Activated CD4-positive, alpha-beta T cell treated with anti-CD3 and anti-CD28 coated beads for 36 hours (primary cell): Measurements from ENCODE around the gene LRRC51. TPM values are rescaled to one million over a fixed set of nuclear protein-coding genes. Genes with fewer than 3 reads are reported as not detected.

ENCODE experiments used
- ATAC-seq: fragments of 200-7000 bp; cut with Tn5 transposase; one replicate; pipeline ENCODE4 v1.10.0; 2021; ENCODE audit warnings: mild to moderate bottlenecking, moderate library complexity
- CTCF ChIA-PET: fragments of 350-600 bp; sonication (Branson Sonifier 250); formaldehyde crosslinking; loops from one replicate; lab custom pipeline; 2021; ENCODE audit warnings: antibody characterized with exemption; lab: Charles Lee
- POLR2A ChIA-PET: fragments of 350-600 bp; sonication (Branson Sonifier 250); formaldehyde crosslinking; loops from one replicate; lab custom pipeline; 2021; ENCODE audit warnings: antibody characterized with exemption, inconsistent platforms; lab: Charles Lee
- DNase-seq: peaks from one replicate; pipeline ENCODE4 v3.0.0-alpha.2; 2020
- H3K27ac Mint-ChIP-seq: one replicate; pipeline ENCODE4 v1.8.0; 2021; ENCODE audit warnings: mixed read lengths
- H3K27me3 Mint-ChIP-seq: one replicate; pipeline ENCODE4 v1.8.0; 2021; ENCODE audit warnings: mixed read lengths
- H3K36me3 Mint-ChIP-seq: one replicate; pipeline ENCODE4 v1.8.0; 2021; ENCODE audit warnings: low read depth, mixed read lengths
- H3K4me1 Mint-ChIP-seq: one replicate; pipeline ENCODE4 v1.8.0; 2021; ENCODE audit warnings: mixed read lengths
- H3K4me3 Mint-ChIP-seq: one replicate; pipeline ENCODE4 v1.8.0; 2021; ENCODE audit warnings: mild to moderate bottlenecking, moderate library complexity, mixed read lengths
- H3K9me3 Mint-ChIP-seq: one replicate; pipeline ENCODE4 v1.8.0; 2021; ENCODE audit warnings: low read depth, mixed read lengths
- intact Hi-C, 2 experiments: fragments of 100-400 bp; cut with DNase I in 1 of 2; cut with micrococcal nuclease in 1 of 2; formaldehyde crosslinking; loops; one replicate each; pipeline versions ENCODE4 v1.14.2 to v1.15.1; 2022 to 2024; cut with DNase I, micrococcal nuclease
- total RNA-seq, 2 experiments: library from RNA; stranded (reverse); gene quantifications; one replicate each; pipeline ENCODE4 v1.2.3, GENCODE V29; 2021

LRRC51 gene, protein sequence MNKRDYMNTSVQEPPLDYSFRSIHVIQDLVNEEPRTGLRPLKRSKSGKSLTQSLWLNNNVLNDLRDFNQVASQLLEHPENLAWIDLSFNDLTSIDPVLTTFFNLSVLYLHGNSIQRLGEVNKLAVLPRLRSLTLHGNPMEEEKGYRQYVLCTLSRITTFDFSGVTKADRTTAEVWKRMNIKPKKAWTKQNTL
- 10 to 100 TPM in 1 of 2 experiments, 1 to 10 TPM in 1; 7.7 to 11.6 TPM for total RNA-seq

DNA sequence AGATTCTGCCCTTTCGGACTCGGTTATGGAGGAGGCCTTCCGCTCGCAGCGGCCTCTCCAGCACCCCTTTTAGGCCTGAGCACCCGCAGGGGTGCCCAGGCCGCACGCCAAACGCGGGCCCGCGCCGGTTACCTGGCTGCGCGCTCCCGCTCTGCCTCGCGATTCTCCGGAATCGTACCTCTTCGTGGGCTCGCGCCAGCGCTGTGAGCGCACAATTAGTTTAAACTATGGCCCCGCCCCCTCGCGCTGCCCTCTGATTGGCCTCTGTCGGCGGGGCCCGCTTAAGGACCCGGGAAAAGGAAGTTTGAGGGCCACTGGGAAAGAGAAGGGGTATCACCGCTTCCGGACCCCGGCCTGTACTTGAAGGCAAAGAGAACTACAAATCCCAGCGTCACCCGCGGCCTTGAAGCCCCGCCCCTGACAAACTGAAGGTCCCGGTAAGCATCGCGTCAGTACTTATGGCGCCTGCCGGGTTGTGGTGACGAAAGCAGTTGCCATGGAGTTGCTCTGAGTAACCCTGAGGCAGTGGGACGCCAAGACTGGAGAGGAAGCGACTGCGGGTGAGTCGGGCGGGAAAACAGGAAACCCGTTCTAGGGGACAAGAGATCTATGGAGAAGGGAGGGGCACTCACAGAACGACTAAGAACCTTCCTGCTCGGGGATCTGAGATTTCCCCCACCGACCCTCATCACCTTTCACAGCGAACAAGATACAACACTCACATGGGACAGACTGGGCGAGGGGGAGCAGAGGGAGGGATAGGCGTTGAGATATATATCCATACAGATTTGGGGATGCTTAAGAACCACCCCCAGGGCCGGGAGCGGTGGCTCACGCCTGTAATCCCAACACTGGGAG is at the start of gene LRRC51, which contains the start of gene NUMA1:
Gene LRRC51 (plus strand): TSS at position 525 of the 858 bp plus-strand sequence. CDS start 8,234 bp downstream, outside the sequence.
Gene NUMA1 (minus strand): TSS at position 217 of the 858 bp plus-strand sequence. CDS start 44,599 bp downstream, outside the sequence.
- Mint-ChIP-seq H3K4me3 (peak within 1 kb of the TSS; percentile 91), H3K27ac (peak within 1 kb of the TSS; percentile 94), H3K27me3 (no peaks in the 10 kb centered on the region), H3K9me3 (no peaks in the 10 kb centered on the region), H3K36me3 (peaks cover 10% of the 10 kb centered on the region), H3K4me1 (peaks cover 37% of the 10 kb centered on the region)
- intact Hi-C loops: loop anchor here (1.0 to 2.0 kb wide), 13 partner anchors 23 to 1699 kb away; partner anchors contain the start of genes ANAPC15 (in 2 of the 2), CLPB (in 2 of the 2), LAMTOR1 (in 2 of the 2) and ATG16L2 (in 1 of the 2)
- ATAC-seq: peak; percentile 96
- POLR2A ChIA-PET: interaction anchor here (0.6 to 0.9 kb wide), 2 partner anchors 32 to 152 kb away, joined by 4 to 8 read pairs; partner anchors contain the start of genes ANAPC15 and XNDC1N
- CTCF ChIA-PET: interaction anchor here (1.2 to 2.0 kb wide), 3 partner anchors 17 to 28 kb away, joined by 3 to 10 read pairs (median 5); partner anchors contain the start of gene TOMT
- DNase-seq: peak; percentile 100

DNA sequence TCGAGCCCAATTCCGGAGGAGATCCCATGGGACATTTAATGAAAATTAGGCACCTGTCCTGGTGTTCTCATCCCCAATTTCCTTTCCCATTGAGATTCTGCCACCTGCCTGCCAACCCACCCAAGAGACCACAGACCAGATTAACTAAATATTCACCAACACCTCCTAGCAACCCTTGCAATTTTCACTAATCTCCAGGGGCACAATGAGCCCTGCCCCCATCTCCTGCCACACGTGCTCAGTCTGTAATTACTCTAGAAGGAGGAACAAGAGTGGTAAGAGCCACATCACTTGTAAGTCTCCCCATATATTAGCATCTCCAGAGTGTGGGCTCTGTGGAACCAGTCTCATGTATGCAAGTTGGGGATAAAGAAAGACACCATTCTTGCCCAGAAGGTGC is 44.0 kb upstream of the LRRC51 start:
- Mint-ChIP-seq H3K27me3 (no peaks in the 10 kb centered on the region), H3K4me1 (peaks cover 31% of the 10 kb centered on the region), H3K4me3 (no peak overlapping the region), H3K36me3 (peaks cover 29% of the 10 kb centered on the region), H3K27ac (peak overlapping the region; percentile 63), H3K9me3 (no peaks in the 10 kb centered on the region)
- ATAC-seq (no peak), DNase-seq (no peak)
- POLR2A ChIA-PET: no interaction called here
- intact Hi-C loops: no loop called here
- CTCF ChIA-PET: interaction anchor here (0.6 to 7.3 kb wide), 3 partner anchors 11 to 144 kb away, joined by 3 to 58 read pairs (median 3); no protein-coding TSS in a partner anchor

DNA sequence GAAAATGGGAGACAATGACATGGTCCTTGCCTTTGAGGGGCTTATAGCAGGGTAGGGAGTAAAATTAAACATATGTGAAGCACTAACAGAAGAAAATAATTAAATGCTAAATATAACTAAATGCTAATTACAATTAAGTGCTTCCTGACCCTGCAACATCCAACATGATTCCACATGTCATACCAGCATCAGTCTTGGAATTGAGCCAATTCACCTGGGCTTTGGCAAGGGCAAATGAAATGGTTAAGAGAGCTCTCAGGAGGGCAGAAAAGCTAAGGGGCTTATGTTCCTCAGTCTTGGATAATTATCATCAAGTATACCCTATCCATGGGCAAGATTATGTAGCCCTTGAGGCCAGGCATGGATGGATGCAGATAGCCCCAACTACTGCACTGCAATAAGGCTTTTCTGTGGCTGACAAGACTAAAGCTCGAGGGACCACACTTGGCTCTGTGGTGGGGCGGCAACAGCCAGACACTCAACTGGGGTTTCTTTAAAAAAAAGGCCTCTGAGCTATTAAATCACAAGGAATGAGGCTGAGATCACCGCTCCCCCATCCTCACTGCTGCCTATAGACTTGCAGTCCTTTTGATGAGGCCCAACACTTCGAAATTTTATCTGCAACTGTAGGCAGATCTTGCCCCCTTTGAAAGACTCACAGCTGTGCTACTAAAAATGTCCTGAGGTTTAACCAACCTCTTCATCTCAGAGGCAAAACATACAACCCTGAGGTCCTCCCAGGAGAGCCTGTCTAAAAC is 42.9 kb upstream of the LRRC51 start:
- ChIA-PET CTCF (interaction anchor here (0.5 to 7.3 kb wide), 7 partner anchors 8 to 772 kb away, joined by 3 to 58 read pairs (median 5); partner anchors contain the start of gene XNDC1N), POLR2A (interaction anchor here (1.0 to 1.3 kb wide), 3 partner anchors 21 to 48 kb away, joined by 3 to 5 read pairs (median 3); no protein-coding TSS in a partner anchor)
- ATAC-seq (no peak), DNase-seq (no peak)
- peaks cover 29% of the 10 kb centered on the region for H3K36me3 Mint-ChIP-seq
- H3K9me3 Mint-ChIP-seq: no peaks in the 10 kb centered on the region
- peaks cover 38% of the 10 kb centered on the region for H3K4me1 Mint-ChIP-seq
- no peaks in the 10 kb centered on the region for H3K27me3 Mint-ChIP-seq
- intact Hi-C loops: no loop called here
- H3K4me3 Mint-ChIP-seq: no peak overlapping the region
- no peak overlapping the region for H3K27ac Mint-ChIP-seq

DNA sequence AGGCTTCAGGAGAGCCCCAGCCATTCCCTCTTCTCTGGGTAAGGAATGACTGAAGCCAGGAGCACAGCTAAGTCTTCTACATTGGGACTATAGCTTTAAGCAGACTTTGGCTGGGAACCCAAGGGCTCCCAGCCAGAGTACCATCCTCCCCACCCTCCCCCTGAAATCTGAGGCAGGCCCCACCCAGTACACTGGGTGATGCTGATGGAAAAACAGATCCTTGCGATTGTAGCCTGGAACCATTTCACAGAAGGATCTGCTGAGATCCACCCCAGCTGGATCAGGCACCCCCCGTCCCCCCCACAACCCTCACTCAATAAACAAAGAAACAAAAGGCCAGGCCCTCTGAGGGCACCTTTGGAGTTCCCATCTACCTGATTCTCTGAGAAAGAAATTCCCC is 42.2 kb upstream of the LRRC51 start:
- H3K27me3 Mint-ChIP-seq: no peaks in the 10 kb centered on the region
- H3K4me1 Mint-ChIP-seq: peaks cover 39% of the 10 kb centered on the region
- H3K36me3 Mint-ChIP-seq: peaks cover 29% of the 10 kb centered on the region
- CTCF ChIA-PET: interaction anchor here (0.5 to 7.3 kb wide), 9 partner anchors 8 to 771 kb away, joined by 3 to 58 read pairs (median 5); partner anchors contain the start of gene XNDC1N
- no peak overlapping the region for H3K27ac Mint-ChIP-seq
- no peak for DNase-seq
- POLR2A ChIA-PET: interaction anchor here (1.0 to 1.3 kb wide), 2 partner anchors 20 to 40 kb away, joined by 3 to 5 read pairs; no protein-coding TSS in a partner anchor
- intact Hi-C loops: no loop called here
- H3K4me3 Mint-ChIP-seq: no peak overlapping the region
- no peaks in the 10 kb centered on the region for H3K9me3 Mint-ChIP-seq
- no peak for ATAC-seq

DNA sequence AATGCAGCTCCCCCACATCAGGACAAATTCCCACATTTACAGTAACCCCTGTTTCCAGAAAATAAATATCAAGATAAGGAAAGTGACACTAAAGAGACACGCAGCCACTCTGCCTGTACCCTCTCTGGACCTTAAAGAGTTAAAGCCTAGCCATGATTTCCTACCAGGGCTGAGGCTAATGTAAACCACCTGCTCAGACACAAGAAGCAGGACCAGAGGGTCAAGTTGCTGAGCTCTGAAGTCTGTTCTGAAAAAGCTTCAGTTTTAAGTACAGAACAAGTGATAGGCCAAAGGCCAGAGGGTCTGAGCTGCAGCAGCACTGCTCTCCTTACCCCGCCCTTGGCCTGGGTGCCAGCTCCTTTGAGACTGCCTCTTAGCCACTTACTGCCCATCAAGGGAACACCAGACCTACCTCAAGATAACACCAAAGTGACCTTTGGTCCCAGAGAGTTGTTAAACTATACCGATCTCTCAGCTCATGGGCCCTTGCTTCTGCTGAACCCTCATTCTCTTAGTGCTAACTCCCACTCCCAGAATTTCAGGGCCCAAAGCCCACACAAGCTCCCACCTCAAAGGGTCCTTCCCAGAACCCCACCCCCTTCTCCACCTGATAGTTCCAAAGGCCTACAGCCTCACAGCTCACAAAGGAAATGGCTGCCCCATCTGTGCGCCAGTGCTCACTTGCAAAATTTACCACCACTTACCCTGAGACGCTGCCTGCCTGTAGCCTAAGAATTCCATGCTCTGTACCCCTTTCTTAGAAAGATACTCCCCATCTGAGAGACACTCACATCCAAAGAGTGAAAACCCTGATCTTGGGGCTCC is 41.4 kb upstream of the LRRC51 start:
- intact Hi-C loops: no loop called here
- ChIA-PET CTCF (interaction anchor here (0.7 to 7.3 kb wide), 12 partner anchors 9 to 392 kb away, joined by 3 to 58 read pairs (median 6); partner anchors contain the start of gene XNDC1N), POLR2A (interaction anchor here (0.7 to 1.3 kb wide), 2 partner anchors 39 to 392 kb away, joined by 3 to 5 read pairs; no protein-coding TSS in a partner anchor)
- no peak for ATAC-seq
- DNase-seq: no peak
- Mint-ChIP-seq H3K4me1 (peaks cover 38% of the 10 kb centered on the region), H3K27ac (no peak overlapping the region), H3K27me3 (no peaks in the 10 kb centered on the region), H3K4me3 (no peak overlapping the region), H3K36me3 (peaks cover 25% of the 10 kb centered on the region), H3K9me3 (no peaks in the 10 kb centered on the region)

DNA sequence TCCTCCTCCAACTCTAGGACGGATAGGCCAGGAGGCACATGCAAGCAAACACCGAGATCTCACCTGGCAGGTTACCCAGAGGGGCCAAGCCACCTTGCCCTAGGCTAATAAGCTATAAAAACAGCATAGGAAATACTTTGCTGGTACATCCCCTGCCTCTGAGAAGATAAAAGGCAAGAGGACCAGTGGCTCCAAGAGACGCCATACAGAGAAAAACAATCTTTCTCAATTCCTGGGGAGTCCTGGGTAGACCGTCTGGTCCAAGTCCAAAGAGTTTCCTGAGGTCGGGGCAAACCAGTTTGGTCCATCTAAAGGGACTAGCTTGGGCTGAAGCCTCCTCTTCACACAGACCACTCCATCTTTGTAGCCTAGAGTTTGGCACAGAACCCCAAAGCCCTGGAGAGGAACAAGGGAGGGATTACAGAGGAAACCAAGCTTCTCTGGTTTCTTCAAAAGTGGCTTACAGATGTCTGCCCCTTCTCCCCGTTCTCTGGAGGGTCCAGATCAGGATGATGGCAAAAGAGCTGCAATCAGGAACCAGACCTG is 40.7 kb upstream of the LRRC51 start:
- H3K4me3 Mint-ChIP-seq: no peak overlapping the region
- peaks cover 37% of the 10 kb centered on the region for H3K4me1 Mint-ChIP-seq
- no peaks in the 10 kb centered on the region for H3K27me3 Mint-ChIP-seq
- DNase-seq: no peak
- H3K9me3 Mint-ChIP-seq: no peaks in the 10 kb centered on the region
- intact Hi-C loops: loop anchor here (1.0 to 5.0 kb wide), 6 partner anchors 41 to 392 kb away; partner anchors contain the start of genes ANAPC15 (in 1 of the 2), CLPB (in 1 of the 2), LAMTOR1 (in 1 of the 2) and LRRC51 (in 1 of the 2)
- H3K27ac Mint-ChIP-seq: no peak overlapping the region
- no peak for ATAC-seq
- peaks cover 23% of the 10 kb centered on the region for H3K36me3 Mint-ChIP-seq
- CTCF ChIA-PET: interaction anchor here (0.7 to 7.3 kb wide), 9 partner anchors 10 to 392 kb away, joined by 3 to 58 read pairs (median 10); no protein-coding TSS in a partner anchor
- POLR2A ChIA-PET: interaction anchor here (0.6 to 1.1 kb wide), 4 partner anchors 8 to 391 kb away, joined by 3 to 7 read pairs (median 4); no protein-coding TSS in a partner anchor

DNA sequence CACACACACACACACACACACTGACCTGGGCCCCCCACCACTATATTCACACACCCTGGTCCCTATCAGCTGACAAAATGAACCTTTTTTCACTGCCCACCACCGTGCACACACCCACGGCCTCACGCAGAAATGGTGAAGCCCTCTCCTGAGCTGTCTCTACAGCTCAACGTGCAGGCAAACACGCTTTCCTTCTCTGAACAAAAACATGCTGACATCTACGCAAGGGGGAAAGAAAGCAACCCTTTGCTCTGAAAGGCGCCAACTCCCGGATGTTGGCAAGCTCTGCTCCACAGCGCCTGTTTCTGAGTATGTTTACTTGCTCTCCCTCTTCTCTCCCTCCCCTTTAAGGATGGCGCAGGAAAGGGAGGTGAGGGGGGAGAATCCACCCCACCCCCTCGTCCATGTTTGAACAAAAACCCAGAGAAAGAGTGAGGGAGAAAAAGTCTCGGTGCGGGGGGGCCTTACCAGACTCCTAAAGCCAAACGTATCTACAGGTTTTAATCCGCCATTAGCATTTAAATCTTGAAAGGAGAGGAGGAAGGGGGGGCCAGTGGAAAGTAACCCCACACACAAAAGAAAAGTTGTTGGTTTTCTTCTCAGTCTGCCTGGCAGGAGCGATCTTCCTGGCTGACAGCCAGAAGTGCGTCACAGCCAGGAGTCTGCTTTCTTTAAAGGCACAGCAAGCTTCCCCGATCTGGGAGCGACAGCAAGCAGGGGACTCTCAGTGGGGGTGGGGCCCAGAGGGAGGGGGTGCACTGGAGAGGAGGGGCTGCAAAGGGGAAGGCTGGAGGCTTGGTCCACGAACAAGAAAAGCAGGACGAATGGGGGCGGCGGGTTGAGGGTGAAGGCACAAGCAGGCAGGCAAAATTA is 39.9 kb upstream of the LRRC51 start:
- Mint-ChIP-seq H3K4me3 (no peak overlapping the region), H3K4me1 (peaks cover 37% of the 10 kb centered on the region), H3K36me3 (peaks cover 17% of the 10 kb centered on the region), H3K27ac (no peak overlapping the region), H3K9me3 (no peaks in the 10 kb centered on the region), H3K27me3 (no peaks in the 10 kb centered on the region)
- DNase-seq: peak; percentile 86
- ChIA-PET CTCF (interaction anchor here (0.7 to 7.3 kb wide), 8 partner anchors 11 to 391 kb away, joined by 3 to 58 read pairs (median 9); no protein-coding TSS in a partner anchor), POLR2A (interaction anchor here (0.7 to 1.1 kb wide), 3 partner anchors 9 to 71 kb away, joined by 3 to 7 read pairs (median 3); no protein-coding TSS in a partner anchor)
- ATAC-seq: peak; percentile 76
- intact Hi-C loops: loop anchor here (1.0 to 5.0 kb wide), 7 partner anchors 40 to 392 kb away; partner anchors contain the start of genes LRRC51 (in 2 of the 2), NUMA1 (in 2 of the 2), ANAPC15 (in 1 of the 2) and CLPB (in 1 of the 2)

DNA sequence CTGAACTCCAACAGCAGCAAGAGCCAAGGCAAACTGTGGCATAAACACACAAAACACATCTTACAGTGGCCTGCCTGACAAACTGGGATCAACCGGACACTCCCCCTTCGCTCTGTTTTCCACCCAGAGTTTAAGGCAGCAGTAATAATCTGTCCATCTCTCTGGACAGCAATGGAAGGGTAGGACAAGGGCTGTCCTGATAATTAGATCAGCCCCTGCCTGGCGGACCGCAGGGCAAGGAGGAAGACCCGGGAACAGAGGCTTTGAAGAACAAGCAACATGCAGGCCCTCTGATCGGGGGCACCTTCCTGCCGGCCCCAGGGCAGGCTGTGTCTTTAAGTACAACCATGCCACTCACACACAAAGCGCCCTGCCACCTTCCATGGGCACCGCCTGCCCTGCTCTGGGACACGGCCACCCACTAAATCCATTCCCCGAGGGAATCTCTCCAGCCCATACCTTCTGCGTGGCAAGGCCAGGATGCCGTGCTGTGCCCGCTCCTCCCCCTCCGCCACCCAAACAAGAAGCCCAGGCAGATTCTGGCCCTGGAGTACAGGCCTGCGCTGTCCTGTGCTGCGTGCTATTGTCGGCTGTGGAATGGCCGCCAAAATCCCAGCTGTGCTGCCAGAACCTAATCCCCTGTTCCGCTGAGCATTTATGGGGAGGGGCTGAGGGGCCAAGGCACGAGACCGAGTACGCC is 39.1 kb upstream of the LRRC51 start:
- POLR2A ChIA-PET: no interaction called here
- H3K4me1 Mint-ChIP-seq: peaks cover 31% of the 10 kb centered on the region
- H3K27me3 Mint-ChIP-seq: no peaks in the 10 kb centered on the region
- H3K36me3 Mint-ChIP-seq: peaks cover 13% of the 10 kb centered on the region
- H3K4me3 Mint-ChIP-seq: no peak overlapping the region
- no peak overlapping the region for H3K27ac Mint-ChIP-seq
- peak; percentile 62 for DNase-seq
- peak; percentile 45 for ATAC-seq
- no peaks in the 10 kb centered on the region for H3K9me3 Mint-ChIP-seq
- intact Hi-C loops: loop anchor here (1.0 to 5.0 kb wide), 4 partner anchors 39 to 391 kb away; partner anchors contain the start of genes LRRC51 (in 2 of the 2), NUMA1 (in 2 of the 2) and CLPB (in 1 of the 2)
- CTCF ChIA-PET: interaction anchor here (0.6 to 7.3 kb wide), 5 partner anchors 10 to 112 kb away, joined by 3 to 58 read pairs (median 5); no protein-coding TSS in a partner anchor
